SK-N-SH (cell line): ENCODE data around the gene SDHA. TPM values are rescaled to one million over a fixed set of nuclear protein-coding genes. Genes with fewer than 3 reads are reported as not detected.

Experiments
- CTCF ChIA-PET: fragments of 300-600, 350-600 bp; formaldehyde crosslinking; extraction: SDS; loops from one replicate; lab custom pipeline; 2021; lab: Yijun Ruan, JAX
- POLR2A ChIA-PET: fragments of 350-600 bp; sonication (Branson Sonifier 250); formaldehyde crosslinking; extraction: SDS; loops from one replicate; lab custom pipeline; 2020; ENCODE audit warnings: antibody characterized with exemption, inconsistent platforms; lab: Yijun Ruan, JAX
- DNase-seq: peaks from one replicate; pipeline ENCODE4 v3.0.0; 2012
- H2AFZ ChIP-seq: fragments of 200-600 bp; sonication (generic); 2 replicates; pipeline ENCODE4 v1.8.1; 2016; ENCODE audit warnings: antibody characterized with exemption, mild to moderate bottlenecking, low read depth
- H3F3A ChIP-seq: fragments of 200-600 bp; sonication (generic); replicated peaks from 2 replicates; pipeline ENCODE3; 2016; ENCODE audit warnings: antibody characterized with exemption, mild to moderate bottlenecking; ENCODE audit not compliant: insufficient read depth
- H3K27ac ChIP-seq, 2 experiments: fragments of 200-500 bp in 1 of 2; fragments of 200-600 bp in 1 of 2; sonication (Bioruptor generic) in 1 of 2; sonication (generic), shearing (Covaris generic) in 1 of 2; 2 replicates each; pipeline versions ENCODE4 v1.5.1 to v1.6.1; 2014 to 2016; ENCODE audit warnings: low read depth in 2 of 2, inconsistent platforms in 1 of 2, low read length in 1 of 2, mild to moderate bottlenecking in 1 of 2, mixed read lengths in 1 of 2
- H3K27me3 ChIP-seq: fragments of 200-600 bp; sonication (generic), shearing (Covaris generic); 2 replicates; pipeline ENCODE4 v1.6.1; 2016; ENCODE audit warnings: mixed run types; ENCODE audit not compliant: insufficient read depth
- H3K36me3 ChIP-seq, 2 experiments: fragments of 200-500 bp in 1 of 2; fragments of 200-600 bp in 1 of 2; sonication (Bioruptor generic) in 1 of 2; sonication (generic) in 1 of 2; replicated peaks in 1 of 2; 2 replicates each; pipeline versions ENCODE3 to v1.5.1; 2014 to 2016; ENCODE audit warnings: low read length in 1 of 2, mild to moderate bottlenecking in 1 of 2; ENCODE audit not compliant: insufficient read depth in 2 of 2, control insufficient read depth in 1 of 2
- H3K4me1 ChIP-seq, 2 experiments: fragments of 200-500 bp in 1 of 2; fragments of 200-600 bp in 1 of 2; sonication (Bioruptor generic) in 1 of 2; sonication (generic), shearing (Covaris generic) in 1 of 2; 2 replicates each; pipeline versions ENCODE4 v1.5.1 to v1.6.1; 2014 to 2016; ENCODE audit warnings: low read depth in 1 of 2, low read length in 1 of 2, mixed run types in 1 of 2; ENCODE audit not compliant: insufficient read depth in 2 of 2, control insufficient read depth in 1 of 2
- H3K4me2 ChIP-seq: fragments of 200-600 bp; sonication (generic), shearing (Covaris generic); 2 replicates; pipeline ENCODE4 v1.6.1; 2017; ENCODE audit warnings: mixed run types
- H3K4me3 ChIP-seq, 2 experiments: fragments of 200-500 bp in 1 of 2; fragments of 200-600 bp in 1 of 2; sonication (Bioruptor generic) in 1 of 2; sonication (generic), shearing (Covaris generic) in 1 of 2; 2 replicates each; pipeline versions ENCODE4 v1.5.1 to v1.8.1; 2014 to 2016; ENCODE audit warnings: low read depth in 2 of 2, inconsistent platforms in 1 of 2, low read length in 1 of 2, mild to moderate bottlenecking in 1 of 2, mixed read lengths in 1 of 2, moderate library complexity in 1 of 2
- H3K79me2 ChIP-seq: fragments of 200-600 bp; sonication (generic); 2 replicates; pipeline ENCODE4 v1.8.1; 2017; ENCODE audit warnings: mild to moderate bottlenecking; ENCODE audit not compliant: insufficient read depth
- H3K9ac ChIP-seq: fragments of 200-600 bp; sonication (generic); 2 replicates; pipeline ENCODE4 v1.6.1; 2017; ENCODE audit warnings: mixed run types
- H3K9me2 ChIP-seq: fragments of 200-600 bp; sonication (generic); 2 replicates; pipeline ENCODE4 v1.6.1; 2017; ENCODE audit warnings: mixed run types
- H3K9me3 ChIP-seq: fragments of 200-600 bp; sonication (generic); 2 replicates; pipeline ENCODE4 v1.6.1; 2017; ENCODE audit warnings: mixed run types, mild to moderate bottlenecking, moderate library complexity
- H4K20me1 ChIP-seq: fragments of 200-600 bp; sonication (generic); 2 replicates; pipeline ENCODE4 v1.6.1; 2017; ENCODE audit warnings: mild to moderate bottlenecking, mixed run types; ENCODE audit not compliant: insufficient read depth
- CHD2 ChIP-seq: fragments of 150-350 bp; IDR thresholded peaks from 2 replicates; pipeline ENCODE4 v1.6.1; 2018; ENCODE audit warnings: low read length; ENCODE audit not compliant: partially characterized antibody
- ELF1 ChIP-seq: IDR thresholded peaks from 2 replicates; pipeline ENCODE4 v1.4.0; 2012
- EZH2phosphoT487 ChIP-seq: fragments of 200-600 bp; sonication (generic); IDR thresholded peaks from 2 replicates; pipeline ENCODE4 v1.6.1; 2017; ENCODE audit warnings: low read depth, mixed run types, mild to moderate bottlenecking, antibody characterized with exemption, moderate library complexity, borderline replicate concordance
- FOXM1 ChIP-seq: IDR thresholded peaks from 2 replicates; pipeline ENCODE4 v1.4.0; 2012; ENCODE audit warnings: low read depth, mild to moderate bottlenecking
- GABPA ChIP-seq: IDR thresholded peaks from 2 replicates; pipeline ENCODE4 v1.4.0; 2012; ENCODE audit warnings: low read depth, mild to moderate bottlenecking
- JUND ChIP-seq: IDR thresholded peaks from 2 replicates; pipeline ENCODE4 v1.4.0; 2012
- NFIC ChIP-seq: IDR thresholded peaks from 2 replicates; pipeline ENCODE4 v1.4.0; 2012; ENCODE audit warnings: borderline replicate concordance
- NRF1 ChIP-seq: IDR thresholded peaks from 2 replicates; pipeline ENCODE4 v1.6.1; 2012; ENCODE audit warnings: low read depth, mild to moderate bottlenecking, low read length
- POLR2AphosphoS5 ChIP-seq: IDR thresholded peaks from 2 replicates; pipeline ENCODE4 v1.6.1; 2012; ENCODE audit warnings: low read depth, low read length
- RXRA ChIP-seq: IDR thresholded peaks from 2 replicates; pipeline ENCODE4 v1.4.0; 2012; ENCODE audit warnings: low read depth, mild to moderate bottlenecking, borderline replicate concordance
- TAF1 ChIP-seq: IDR thresholded peaks from 2 replicates; pipeline ENCODE4 v1.6.1; 2012; ENCODE audit warnings: low read depth, mild to moderate bottlenecking, low read length, moderate library complexity, borderline replicate concordance
- TCF12 ChIP-seq: IDR thresholded peaks from 2 replicates; pipeline ENCODE4 v1.4.0; 2012
- TEAD4 ChIP-seq: IDR thresholded peaks from 2 replicates; pipeline ENCODE4 v1.4.0; 2012; ENCODE audit warnings: mild to moderate bottlenecking, borderline replicate concordance; ENCODE audit not compliant: insufficient read depth
- YY1 ChIP-seq: IDR thresholded peaks from 2 replicates; pipeline ENCODE4 v1.4.0; 2012; ENCODE audit warnings: low read depth, mild to moderate bottlenecking
- WGBS: methylation state at CpG from one replicate; pipeline ENCODE4 v1.1.6; 2017; ENCODE audit warnings: low lambda C conversion rate; 5-methylcytosine and 5-hydroxymethylcytosine counted together
- polyA plus RNA-seq, 3 experiments: library from polyadenylated mRNA; depleted of rRNA; stranded (reverse); fragments of >200 nt; gene quantifications; 2 replicates each; pipeline ENCODE4 v1.2.3, GENCODE V29; 2012
- TF ChIP-seq, protein P1 (sequence below): fragments of 150-350 bp; IDR thresholded peaks from 2 replicates; pipeline ENCODE4 v1.6.1; 2017; ENCODE audit warnings: antibody characterized with exemption, low read length, low read depth, borderline replicate concordance
- TF ChIP-seq, protein P2 (sequence below): IDR thresholded peaks from 2 replicates; pipeline ENCODE4 v1.4.0; 2012; ENCODE audit warnings: low read depth, borderline replicate concordance
- TF ChIP-seq, protein P3 (sequence below): fragments of 200-600 bp; sonication (generic); IDR thresholded peaks from 2 replicates; pipeline ENCODE4 v1.6.1; 2017; ENCODE audit warnings: antibody characterized with exemption, mild to moderate bottlenecking, moderate library complexity

The SDHA gene
- polyA plus RNA-seq, 1 of the 3 experiments (the other 2 are of a cell fraction), result 106 TPM

DNA sequence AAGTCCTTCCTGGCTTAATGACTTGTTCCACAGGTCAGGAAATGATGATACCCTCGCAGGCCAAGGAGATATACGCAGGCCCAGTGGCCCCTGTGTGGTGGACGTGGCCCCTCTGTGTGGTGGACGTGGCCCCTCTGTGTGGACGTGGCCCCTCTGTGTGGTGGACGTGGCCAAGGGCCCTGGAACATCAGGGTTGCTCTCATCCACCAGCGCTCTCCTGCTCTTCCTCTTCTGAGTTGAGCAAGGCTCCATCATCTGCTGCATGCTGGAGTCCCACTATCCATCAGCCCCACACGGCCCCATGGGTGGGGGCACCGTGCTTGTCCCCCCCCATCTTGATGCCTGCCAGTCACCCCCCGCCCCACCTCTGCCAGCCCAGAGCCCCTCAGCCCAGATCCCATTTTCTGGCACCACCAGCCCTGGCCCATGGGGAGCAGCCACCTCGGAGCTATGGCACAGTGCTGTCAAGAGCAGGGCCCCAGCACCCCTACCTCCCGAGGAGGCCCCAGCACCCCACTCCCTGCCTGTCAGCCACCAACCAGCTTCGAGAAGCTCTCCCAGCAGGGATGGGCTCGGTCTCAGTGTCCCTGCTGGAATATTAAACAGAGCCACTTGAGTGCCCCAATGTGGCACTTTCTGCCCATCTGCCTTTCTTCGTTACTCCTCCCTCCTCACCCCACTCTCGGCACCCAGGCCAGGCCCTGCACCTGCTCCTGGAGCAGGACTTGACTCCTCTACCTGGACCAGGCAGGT is 18.7 kb upstream of the SDHA start (continued):
- TF ChIP-seq EZH2phosphoT487 (no peak), TCF12 (no peak), JUND (no peak), TEAD4 (no peak), FOXM1 (no peak), GABPA (no peak), RXRA (no peak), TAF1 (no peak), ELF1 (no peak)
- TF ChIP-seq, protein P1, sequence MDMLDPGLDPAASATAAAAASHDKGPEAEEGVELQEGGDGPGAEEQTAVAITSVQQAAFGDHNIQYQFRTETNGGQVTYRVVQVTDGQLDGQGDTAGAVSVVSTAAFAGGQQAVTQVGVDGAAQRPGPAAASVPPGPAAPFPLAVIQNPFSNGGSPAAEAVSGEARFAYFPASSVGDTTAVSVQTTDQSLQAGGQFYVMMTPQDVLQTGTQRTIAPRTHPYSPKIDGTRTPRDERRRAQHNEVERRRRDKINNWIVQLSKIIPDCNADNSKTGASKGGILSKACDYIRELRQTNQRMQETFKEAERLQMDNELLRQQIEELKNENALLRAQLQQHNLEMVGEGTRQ, result no peak
- TF ChIP-seq, protein P2, sequence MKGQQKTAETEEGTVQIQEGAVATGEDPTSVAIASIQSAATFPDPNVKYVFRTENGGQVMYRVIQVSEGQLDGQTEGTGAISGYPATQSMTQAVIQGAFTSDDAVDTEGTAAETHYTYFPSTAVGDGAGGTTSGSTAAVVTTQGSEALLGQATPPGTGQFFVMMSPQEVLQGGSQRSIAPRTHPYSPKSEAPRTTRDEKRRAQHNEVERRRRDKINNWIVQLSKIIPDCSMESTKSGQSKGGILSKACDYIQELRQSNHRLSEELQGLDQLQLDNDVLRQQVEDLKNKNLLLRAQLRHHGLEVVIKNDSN, result no peak
- TF ChIP-seq, protein P3, sequence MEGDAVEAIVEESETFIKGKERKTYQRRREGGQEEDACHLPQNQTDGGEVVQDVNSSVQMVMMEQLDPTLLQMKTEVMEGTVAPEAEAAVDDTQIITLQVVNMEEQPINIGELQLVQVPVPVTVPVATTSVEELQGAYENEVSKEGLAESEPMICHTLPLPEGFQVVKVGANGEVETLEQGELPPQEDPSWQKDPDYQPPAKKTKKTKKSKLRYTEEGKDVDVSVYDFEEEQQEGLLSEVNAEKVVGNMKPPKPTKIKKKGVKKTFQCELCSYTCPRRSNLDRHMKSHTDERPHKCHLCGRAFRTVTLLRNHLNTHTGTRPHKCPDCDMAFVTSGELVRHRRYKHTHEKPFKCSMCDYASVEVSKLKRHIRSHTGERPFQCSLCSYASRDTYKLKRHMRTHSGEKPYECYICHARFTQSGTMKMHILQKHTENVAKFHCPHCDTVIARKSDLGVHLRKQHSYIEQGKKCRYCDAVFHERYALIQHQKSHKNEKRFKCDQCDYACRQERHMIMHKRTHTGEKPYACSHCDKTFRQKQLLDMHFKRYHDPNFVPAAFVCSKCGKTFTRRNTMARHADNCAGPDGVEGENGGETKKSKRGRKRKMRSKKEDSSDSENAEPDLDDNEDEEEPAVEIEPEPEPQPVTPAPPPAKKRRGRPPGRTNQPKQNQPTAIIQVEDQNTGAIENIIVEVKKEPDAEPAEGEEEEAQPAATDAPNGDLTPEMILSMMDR, result no peak

DNA sequence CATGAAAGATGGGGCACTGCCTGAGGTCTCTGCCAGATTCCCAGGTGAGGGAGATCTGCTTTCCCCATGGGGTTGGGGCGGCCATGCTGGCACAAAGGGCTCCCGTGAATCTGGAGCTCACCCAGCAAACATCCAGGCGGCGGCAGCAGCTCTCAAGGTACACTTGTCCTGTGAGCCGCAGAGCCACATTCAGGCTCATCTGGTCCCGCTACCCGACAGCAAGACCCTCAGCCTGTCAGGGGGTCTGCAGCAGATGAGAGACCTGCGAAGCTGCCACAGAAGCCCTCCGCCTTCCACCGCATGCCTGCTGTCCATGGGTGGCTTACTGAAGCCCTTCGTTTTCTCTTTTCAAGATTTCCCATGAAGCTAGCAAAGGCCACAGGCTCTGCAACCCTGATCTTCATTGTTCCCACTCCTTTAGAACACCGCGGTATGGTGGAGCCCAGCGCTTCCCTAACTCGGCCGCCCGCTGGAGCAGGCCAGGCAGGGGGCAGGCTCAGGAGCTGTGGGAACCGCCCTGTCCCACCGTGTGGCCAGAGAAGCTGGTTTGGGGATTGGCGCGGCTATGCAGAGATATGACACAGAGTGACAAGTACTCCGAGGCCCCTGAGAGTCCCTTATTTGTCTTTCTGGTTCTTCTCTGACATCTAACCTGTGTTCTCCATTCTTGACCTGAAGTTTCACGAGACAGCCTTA is 18.0 kb upstream of the SDHA start:
- no peak overlapping the region for H2AFZ ChIP-seq
- WGBS, result 95% methylated on average over 20 of the region's 23 CpGs
- CTCF ChIA-PET, result interaction anchor here (2.3 kb wide), 1 partner anchor 12 kb away, joined by 10 read pairs; no protein-coding TSS in a partner anchor
- no peak overlapping the region for H3K27ac ChIP-seq
- TF ChIP-seq NRF1 (no peak), CHD2 (no peak), YY1 (no peak), NFIC (no peak), POLR2AphosphoS5 (no peak)
- TF ChIP-seq, all 33 proteins: peak for 0
- Histone ChIP-seq H3K9me2 (no peaks in the 10 kb centered on the region), H3K9ac (no peak overlapping the region), H3F3A (no peaks in the 10 kb centered on the region), H3K4me1 (no peaks in the 10 kb centered on the region), H3K4me3 (no peak overlapping the region), H4K20me1 (peaks cover 13% of the 10 kb centered on the region; the same call in 1 of the 2 replicates), H3K4me2 (no peak overlapping the region), H3K27me3 (no peaks in the 10 kb centered on the region), H3K79me2 (peaks cover 16% of the 10 kb centered on the region; the same call in 1 of the 2 replicates), H3K9me3 (no peaks in the 10 kb centered on the region), H3K36me3 (peaks cover 10 to 20% of the 10 kb centered on the region in 2 experiments)
- DNase-seq, result no peak
- POLR2A ChIA-PET, result interaction anchor here (0.6 kb wide), 1 partner anchor 73 kb away, joined by 5 read pairs; no protein-coding TSS in a partner anchor
